ENCODE data around the gene ADAM12.
"Not testable (repeated sequence)": the region's sequence is repeated elsewhere in the genome, so short reads cannot be mapped to it uniquely, and the experiment has no call there.

Gene ADAM12

DNA sequence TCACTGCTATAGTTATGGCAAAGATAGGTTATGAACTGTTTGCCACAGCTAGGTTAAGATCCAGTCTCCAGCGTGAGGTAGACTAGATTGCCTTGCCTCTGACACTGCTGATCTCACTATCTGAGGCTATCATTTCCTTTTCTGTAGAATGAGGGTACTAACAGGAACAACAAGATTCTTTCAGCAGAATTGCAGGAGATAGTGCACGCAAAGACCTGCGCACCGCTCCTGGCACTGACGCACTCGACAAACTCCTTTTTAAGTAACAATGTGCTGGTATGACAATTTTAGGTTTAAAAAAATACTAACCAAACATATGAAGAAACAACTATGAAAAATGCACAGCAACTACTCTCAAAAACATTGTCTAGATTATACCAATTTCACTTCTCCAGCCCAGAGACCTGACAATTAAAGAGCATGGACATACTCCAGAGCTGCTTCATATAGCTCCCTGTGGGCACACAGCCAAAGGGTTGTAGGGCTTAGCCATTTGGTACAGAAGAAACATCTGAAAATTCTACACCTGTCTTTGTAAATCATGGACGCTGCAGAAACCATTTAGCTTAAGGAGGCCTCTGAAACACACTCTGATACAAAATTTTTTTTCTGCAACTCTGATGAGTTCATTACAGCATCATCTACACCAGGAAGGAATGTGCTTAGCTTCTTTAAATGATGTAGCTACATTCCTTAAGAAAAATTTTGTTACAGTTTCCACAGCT, 7.8 kb downstream of the ADAM12 start:
- Histone ChIP-seq H3F3A (ENCODE audit: low read depth) (no peaks in the 10 kb centered on the region), H3K9ac (ENCODE audit: low read depth, low read length, poor library complexity, severe bottlenecking) (no peak overlapping the region), H3K27me3 (ENCODE audit: insufficient read depth, low read length, poor library complexity, severe bottlenecking) (no peaks in the 10 kb centered on the region), H3K36me3 (ENCODE audit: insufficient read depth, low read length) (no peaks in the 10 kb centered on the region), H3K79me2 (ENCODE audit: insufficient read depth, low read length) (no peaks in the 10 kb centered on the region), H2AFZ (ENCODE audit: low read length) (no peak overlapping the region), H3K9me2 (replicated peaks; ENCODE audit: low read depth, low read length) (no peaks in the 10 kb centered on the region), H4K20me1 (ENCODE audit: insufficient read depth, low read length, poor library complexity, severe bottlenecking) (no peaks in the 10 kb centered on the region), H3K4me1 (ENCODE audit: insufficient read depth, low read length, poor library complexity, severe bottlenecking) (no peaks in the 10 kb centered on the region), H3K9me3 (ENCODE audit: insufficient read depth, low read depth, low read length) (0 out of 2 replicates have a peak, but pooled peaks cover 3% of the 10 kb centered on the region), H3K4me2 (ENCODE audit: low read depth, low read length, poor library complexity, severe bottlenecking) (no peak overlapping the region), H3K4me3 (ENCODE audit: low read length, poor library complexity, severe bottlenecking) (no peak overlapping the region)
- TF ChIP-seq EZH2phosphoT487 (IDR thresholded peaks at IDR 0.05; ENCODE audit: borderline replicate concordance) = no peak
- TF ChIP-seq, protein P1, sequence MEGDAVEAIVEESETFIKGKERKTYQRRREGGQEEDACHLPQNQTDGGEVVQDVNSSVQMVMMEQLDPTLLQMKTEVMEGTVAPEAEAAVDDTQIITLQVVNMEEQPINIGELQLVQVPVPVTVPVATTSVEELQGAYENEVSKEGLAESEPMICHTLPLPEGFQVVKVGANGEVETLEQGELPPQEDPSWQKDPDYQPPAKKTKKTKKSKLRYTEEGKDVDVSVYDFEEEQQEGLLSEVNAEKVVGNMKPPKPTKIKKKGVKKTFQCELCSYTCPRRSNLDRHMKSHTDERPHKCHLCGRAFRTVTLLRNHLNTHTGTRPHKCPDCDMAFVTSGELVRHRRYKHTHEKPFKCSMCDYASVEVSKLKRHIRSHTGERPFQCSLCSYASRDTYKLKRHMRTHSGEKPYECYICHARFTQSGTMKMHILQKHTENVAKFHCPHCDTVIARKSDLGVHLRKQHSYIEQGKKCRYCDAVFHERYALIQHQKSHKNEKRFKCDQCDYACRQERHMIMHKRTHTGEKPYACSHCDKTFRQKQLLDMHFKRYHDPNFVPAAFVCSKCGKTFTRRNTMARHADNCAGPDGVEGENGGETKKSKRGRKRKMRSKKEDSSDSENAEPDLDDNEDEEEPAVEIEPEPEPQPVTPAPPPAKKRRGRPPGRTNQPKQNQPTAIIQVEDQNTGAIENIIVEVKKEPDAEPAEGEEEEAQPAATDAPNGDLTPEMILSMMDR (conservative IDR thresholded peaks at IDR 0.05; ENCODE audit: low read length) = no peak

DNA sequence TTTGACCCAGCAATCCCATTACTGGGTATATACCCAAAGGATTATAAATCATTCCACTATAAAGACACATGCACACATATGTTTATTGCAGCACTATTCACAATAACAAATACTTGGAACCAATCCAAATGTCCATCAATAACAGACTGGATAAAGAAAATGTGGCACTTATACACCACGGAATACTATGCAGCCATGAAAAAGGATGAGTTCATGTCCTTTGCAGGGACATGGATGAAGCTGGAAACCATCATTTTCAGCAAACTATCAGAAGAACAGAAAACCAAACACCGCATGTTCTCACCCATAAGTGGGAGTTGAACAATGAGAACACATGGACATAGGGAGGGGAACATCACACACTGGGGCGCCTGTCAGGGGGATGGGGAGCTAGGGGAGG, 9.1 kb downstream of the ADAM12 start:
- not testable (repeated sequence) for H3K27me3 ChIP-seq (ENCODE audit: insufficient read depth, low read length, poor library complexity, severe bottlenecking); H3K36me3 ChIP-seq (ENCODE audit: insufficient read depth, low read length); H3K9me2 ChIP-seq (replicated peaks; ENCODE audit: low read depth, low read length); H3K4me2 ChIP-seq (ENCODE audit: low read depth, low read length, poor library complexity, severe bottlenecking); H3K9ac ChIP-seq (ENCODE audit: low read depth, low read length, poor library complexity, severe bottlenecking); H3K4me1 ChIP-seq (ENCODE audit: insufficient read depth, low read length, poor library complexity, severe bottlenecking); H3K4me3 ChIP-seq (ENCODE audit: low read length, poor library complexity, severe bottlenecking); H3K9me3 ChIP-seq (ENCODE audit: insufficient read depth, low read depth, low read length); H3F3A ChIP-seq (ENCODE audit: low read depth); H4K20me1 ChIP-seq (ENCODE audit: insufficient read depth, low read length, poor library complexity, severe bottlenecking); H2AFZ ChIP-seq (ENCODE audit: low read length); H3K79me2 ChIP-seq (ENCODE audit: insufficient read depth, low read length)

DNA sequence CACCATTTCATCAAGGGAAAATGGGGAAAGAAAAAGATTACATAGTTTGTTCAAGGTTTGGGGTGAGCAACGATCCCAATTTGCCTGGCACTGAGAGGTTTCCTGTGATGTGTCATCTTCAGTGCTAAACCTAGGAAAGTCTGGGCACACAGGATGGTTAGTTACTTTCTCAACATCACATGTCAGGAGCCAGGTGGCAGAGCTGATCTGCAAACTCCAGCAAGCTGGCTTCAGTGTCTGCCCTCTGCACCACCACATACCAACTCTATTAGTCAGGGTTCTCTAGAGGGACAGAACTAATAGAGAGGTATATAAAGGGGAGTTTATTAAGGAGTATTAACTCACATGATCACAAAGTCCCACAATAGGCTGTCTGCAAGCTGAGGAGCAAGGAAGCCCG, 11.3 kb downstream of the ADAM12 start:
- Histone ChIP-seq H3K79me2 (ENCODE audit: insufficient read depth, low read length) (no peaks in the 10 kb centered on the region), H3K4me1 (ENCODE audit: insufficient read depth, low read length, poor library complexity, severe bottlenecking) (no peaks in the 10 kb centered on the region), H3F3A (ENCODE audit: low read depth) (no peaks in the 10 kb centered on the region), H3K36me3 (ENCODE audit: insufficient read depth, low read length) (no peaks in the 10 kb centered on the region), H4K20me1 (ENCODE audit: insufficient read depth, low read length, poor library complexity, severe bottlenecking) (no peaks in the 10 kb centered on the region), H3K9me3 (ENCODE audit: insufficient read depth, low read depth, low read length) (0 out of 2 replicates have a peak, but pooled peaks cover 3% of the 10 kb centered on the region), H3K9me2 (replicated peaks; ENCODE audit: low read depth, low read length) (no peaks in the 10 kb centered on the region), H3K4me3 (ENCODE audit: low read length, poor library complexity, severe bottlenecking) (no peak overlapping the region), H2AFZ (ENCODE audit: low read length) (no peak overlapping the region), H3K9ac (ENCODE audit: low read depth, low read length, poor library complexity, severe bottlenecking) (no peak overlapping the region), H3K4me2 (ENCODE audit: low read depth, low read length, poor library complexity, severe bottlenecking) (no peak overlapping the region), H3K27me3 (ENCODE audit: insufficient read depth, low read length, poor library complexity, severe bottlenecking) (no peaks in the 10 kb centered on the region)
- TF ChIP-seq, protein P1 (conservative IDR thresholded peaks at IDR 0.05; ENCODE audit: low read length) = no peak
- no peak for TF ChIP-seq EZH2phosphoT487 (IDR thresholded peaks at IDR 0.05; ENCODE audit: borderline replicate concordance)

All from Loucy (cell line).